K562 (cell line): ENCODE measurements around the gene HTR1D. TPM values are rescaled to one million over a fixed set of nuclear protein-coding genes. Genes with fewer than 3 reads are reported as not detected.

ENCODE experiments used
- CTBP1 ChIP-seq: fragments of 450-650 bp; IDR thresholded peaks from 2 replicates; pipeline ENCODE4 v1.6.1; 2016; ENCODE audit warnings: borderline replicate concordance
- ERF ChIP-seq: fragments of 450-650 bp; formaldehyde crosslinking; IDR thresholded peaks from 2 replicates; pipeline ENCODE4 v1.4.0; 2020; ENCODE audit warnings: mild to moderate bottlenecking, mixed read lengths
- FOS ChIP-seq: IDR thresholded peaks from 3 replicates; pipeline ENCODE4 v1.6.1; 2011; ENCODE audit not compliant: insufficient read length; ENCODE audit errors: extremely low read depth
- FOXA3 ChIP-seq, 2 experiments: fragments of 450-650 bp in 1 of 2; sonication (generic) in 1 of 2; formaldehyde crosslinking; IDR thresholded peaks in 1 of 2; conservative IDR thresholded peaks in 1 of 2; 2 replicates each; pipeline versions ENCODE4 v1.4.0 to v1.8.0; 2020 to 2022; ENCODE audit warnings: mild to moderate bottlenecking in 2 of 2, missing genetic modification reagents in 1 of 2
- GTF2E2 ChIP-seq: fragments of 200-800 bp; sonication (Bioruptor generic); IDR thresholded peaks from 2 replicates; pipeline ENCODE4 v1.6.1; 2016; ENCODE audit warnings: missing genetic modification characterization, missing compliant biosample characterization
- HDAC1 ChIP-seq, 2 experiments: fragments of 450-650 bp; IDR thresholded peaks; 2 replicates each; pipeline ENCODE4 v1.6.1; 2016 to 2017; ENCODE audit warnings: inconsistent platforms in 1 of 2, mild to moderate bottlenecking in 1 of 2, moderate library complexity in 1 of 2
- MAFK ChIP-seq: IDR thresholded peaks from 2 replicates; pipeline ENCODE4 v1.6.1; 2011; ENCODE audit warnings: low read length, improper control_type of control experiment
- MEIS2 ChIP-seq: fragments of 450-650 bp; IDR thresholded peaks from 2 replicates; pipeline ENCODE4 v1.6.1; 2014; ENCODE audit warnings: mild to moderate bottlenecking; ENCODE audit not compliant: partially characterized antibody
- MTA2 ChIP-seq: fragments of 450-650 bp; IDR thresholded peaks from 2 replicates; pipeline ENCODE4 v1.6.1; 2016; ENCODE audit warnings: low read depth
- NBN ChIP-seq: fragments of 450-650 bp; IDR thresholded peaks from 2 replicates; pipeline ENCODE4 v1.6.1; 2016; ENCODE audit warnings: low read depth, mild to moderate bottlenecking
- POLR2B ChIP-seq: fragments of 450-650 bp; IDR thresholded peaks from 2 replicates; pipeline ENCODE4 v1.6.1; 2018; ENCODE audit warnings: low read depth; ENCODE audit not compliant: partially characterized antibody
- POLR2H ChIP-seq: IDR thresholded peaks from 2 replicates; pipeline ENCODE4 v1.6.1; 2016; ENCODE audit warnings: missing genetic modification characterization, low read depth, mild to moderate bottlenecking, control low read depth, missing compliant biosample characterization, moderate library complexity
- POLR3A ChIP-seq: IDR thresholded peaks from 2 replicates; pipeline ENCODE4 v1.6.1; 2011; ENCODE audit warnings: borderline replicate concordance, mild to moderate bottlenecking, moderate library complexity; ENCODE audit not compliant: insufficient read length, insufficient read depth; ENCODE audit errors: extremely low read depth
- SAP30 ChIP-seq: fragments of 200-600 bp; sonication (generic); IDR thresholded peaks from 2 replicates; pipeline ENCODE4 v1.6.1; 2012; ENCODE audit warnings: borderline replicate concordance, low read depth, mild to moderate bottlenecking, moderate library complexity, low read length, control low read depth, inconsistent platforms; ENCODE audit not compliant: insufficient read depth, poor library complexity, severe bottlenecking
- TCF7L2 ChIP-seq: fragments of 150-350 bp; IDR thresholded peaks from 2 replicates; pipeline ENCODE4 v1.6.1; 2016; ENCODE audit warnings: low read depth, mild to moderate bottlenecking, low read length, moderate library complexity
- ZBED1 ChIP-seq: IDR thresholded peaks from 2 replicates; pipeline ENCODE4 v1.6.1; 2014
- ZBTB26 ChIP-seq: fragments of 450-650 bp; formaldehyde crosslinking; IDR thresholded peaks from 2 replicates; pipeline ENCODE4 v1.4.0; 2022; ENCODE audit warnings: missing genetic modification characterization
- ZFP36 ChIP-seq: fragments of 150-350 bp; IDR thresholded peaks from 2 replicates; pipeline ENCODE4 v1.6.1; 2018; ENCODE audit warnings: low read length, low read depth; ENCODE audit not compliant: partially characterized antibody
- ZNF639 ChIP-seq, 2 experiments: fragments of 200-800 bp in 1 of 2; sonication (Bioruptor generic) in 1 of 2; sonication (generic) in 1 of 2; formaldehyde crosslinking in 1 of 2; IDR thresholded peaks in 1 of 2; conservative IDR thresholded peaks in 1 of 2; 2 replicates each; pipeline versions ENCODE4 v1.5.0 to v1.6.1; 2016 to 2020; ENCODE audit warnings: missing compliant biosample characterization in 1 of 2, missing genetic modification characterization in 1 of 2, missing genetic modification reagents in 1 of 2
- polyA plus RNA-seq, 8 experiments: library from polyadenylated mRNA; depleted of rRNA in 4 of 8; stranded (reverse) in 5 of 8; unstranded in 3 of 8; fragments of >200 nt; fragmentation: Nextera tagmentation in 2 of 8; fragmentation: Illumina TruSeq in 1 of 8; extraction: Ambion mirVana in 2 of 8; extraction: Trizol in 1 of 8; gene quantifications; 2 replicates each; pipeline versions ENCODE4 v1.2.1 to v1.2.3, GENCODE V29; 2011 to 2014; ENCODE audit warnings: inconsistent platforms in 1 of 8, missing spikeins in 1 of 8
- total RNA-seq, 7 experiments: library from RNA; depleted of rRNA in 6 of 7; stranded (reverse); fragments of >200 nt in 6 of 7; fragmentation: Illumina TruSeq in 2 of 7; extraction: Trizol in 2 of 7; gene quantifications; 2 replicates each; pipeline versions ENCODE4 v1.2.1 to v1.2.3, GENCODE V29; 2011 to 2021; ENCODE audit warnings: low replicate concordance in 1 of 7

HTR1D gene
- total and polyA plus RNA-seq, 9 of the 15 experiments (the other 6 are each of a cell fraction or from before 2014, with no cell fraction given), result 0.03 to 0.09 (median 0.04) TPM; not detected in 4

DNA sequence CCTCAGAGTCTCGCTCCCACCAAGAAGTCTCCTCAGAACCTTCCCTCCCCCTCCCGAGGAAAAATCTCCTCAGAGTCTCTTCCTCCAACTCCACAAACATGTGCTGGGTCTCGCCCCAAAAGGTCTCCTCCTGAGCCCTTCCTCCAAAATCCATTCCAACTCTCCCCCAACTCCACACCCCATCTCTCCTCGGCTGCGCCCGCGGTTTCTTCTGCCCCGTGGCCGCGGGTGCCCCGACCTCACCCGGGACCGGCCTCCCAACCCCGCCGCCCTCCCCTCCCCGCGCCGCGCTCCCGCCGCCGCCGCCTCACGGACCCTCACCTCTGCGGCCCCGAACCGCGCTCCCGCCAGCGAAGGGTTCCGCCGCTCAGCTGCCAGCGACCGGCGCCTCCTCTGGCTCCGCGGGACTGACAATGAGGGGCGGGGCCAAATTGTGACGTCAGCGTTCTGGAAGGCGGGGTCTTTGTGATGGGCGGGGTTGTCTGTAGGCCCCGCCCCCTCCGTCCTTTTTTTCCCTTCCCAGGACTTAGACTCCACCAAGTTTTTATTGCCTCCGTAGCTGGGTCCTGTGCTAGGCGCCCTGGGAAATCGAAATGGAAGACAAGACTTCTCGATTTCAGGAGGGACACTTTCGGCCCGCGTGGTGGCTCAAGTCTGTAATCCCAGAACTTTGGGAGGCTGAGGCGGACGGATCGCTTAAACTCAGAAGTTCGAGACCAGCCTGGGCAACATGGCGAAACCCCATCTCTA lies 48.7 kb downstream of the HTR1D start, which contains the start of gene LUZP1 (continued):
- TF ChIP-seq ZNF639 (CRISPR knock-in tag; conservative IDR thresholded peaks at IDR 0.05 in 1 of 2, IDR thresholded peaks at IDR 0.05 in 1 of 2) (peak in 1 of 2 experiments; percentile 64; a peak in 2 of 4 replicates), ZBED1 (no peak), CTBP1 (peak; percentile 84), MAFK (peak; percentile 66; the same call in 1 of the 2 replicates), FOXA3 (CRISPR knock-in tag; conservative IDR thresholded peaks at IDR 0.05 in 1 of 2, IDR thresholded peaks at IDR 0.05 in 1 of 2) (0 out of 4 replicates have a peak, but pooled peaks of 1 of the 2 experiments have one; percentile 18), NBN (0 out of 2 replicates have a peak, but pooled peaks have one; percentile 43), TCF7L2 (no peak), MEIS2 (peak; percentile 59), FOS (no peak), GTF2E2 (tag) (peak; percentile 96), SAP30 (peak; percentile 59), ERF (CRISPR knock-in tag) (0 out of 2 replicates have a peak, but pooled peaks have one; percentile 28), HDAC1 (IDR thresholded peaks at IDR 0.05) (peak in 1 of 2 experiments; percentile 72; a peak in 2 of 4 replicates), ZFP36 (peak; percentile 25), ZBTB26 (CRISPR knock-in tag) (0 out of 2 replicates have a peak, but pooled peaks have one; percentile 50), POLR2H (tag) (peak; percentile 92), MTA2 (no peak), POLR3A (peak; percentile 17), POLR2B (peak; percentile 67)
